ENCODE measurements around the gene MLEC.

The MLEC gene

GRCh38 chr12:120686690-120687577 lies at the start of gene MLEC:
Gene MLEC (plus strand): TSS chr12:120687149. CDS start chr12:120687297, 148 bp downstream.
- FAIRE-seq, result peak; percentile 88

- no peak for FAIRE-seq
These were observed 46.9 kb upstream of the MLEC start, which contains the start of gene CABP1 for GRCh38 chr12:120639771-120640721. Gene CABP1 (plus strand): TSS chr12:120640626. CDS start chr12:120640686, 60 bp downstream.

GRCh38 chr12:120640861-120641833 lies 45.8 kb upstream of the MLEC start:
- no peak for FAIRE-seq

- no peak for FAIRE-seq
These were observed 44.8 kb upstream of the MLEC start for GRCh38 chr12:120642121-120642520.

- no peak for FAIRE-seq
These were observed 44.1 kb upstream of the MLEC start for GRCh38 chr12:120642826-120643225.

GRCh38 chr12:120643574-120643973 lies 43.4 kb upstream of the MLEC start:
- FAIRE-seq, result no peak

GRCh38 chr12:120646044-120646443 lies 40.9 kb upstream of the MLEC start:
- no peak for FAIRE-seq

GRCh38 chr12:120647375-120647755 lies 39.6 kb upstream of the MLEC start:
- no peak for FAIRE-seq

GRCh38 chr12:120649442-120650232 lies 37.3 kb upstream of the MLEC start:
- no peak for FAIRE-seq

- FAIRE-seq, result no peak
These were observed 36.7 kb upstream of the MLEC start for GRCh38 chr12:120650233-120650690.

GRCh38 chr12:120651821-120652220 lies 35.1 kb upstream of the MLEC start:
- no peak for FAIRE-seq

- no peak for FAIRE-seq
These were observed 34.1 kb upstream of the MLEC start for GRCh38 chr12:120652656-120653435.

- no peak for FAIRE-seq
These were observed 33.3 kb upstream of the MLEC start for GRCh38 chr12:120653611-120654010.

- no peak for FAIRE-seq
These were observed 32.3 kb upstream of the MLEC start for GRCh38 chr12:120654656-120655055.

- FAIRE-seq, result no peak
These were observed 30.9 kb upstream of the MLEC start for GRCh38 chr12:120656008-120656407.

- no peak for FAIRE-seq
These were observed 28.4 kb upstream of the MLEC start for GRCh38 chr12:120658286-120659150.

GRCh38 chr12:120659151-120659525 lies 27.8 kb upstream of the MLEC start:
- FAIRE-seq, result no peak

- FAIRE-seq, result no peak
These were observed 25.5 kb upstream of the MLEC start for GRCh38 chr12:120661432-120661831.

GRCh38 chr12:120662879-120663278 lies 24.1 kb upstream of the MLEC start:
- no peak for FAIRE-seq

Measured in A204.1 (cell line).